Measurements from ENCODE around the gene CCDC188.

- no peak for TF ChIP-seq ATF1 (CRISPR knock-in tag; IDR thresholded peaks at IDR 0.05)
- no peak for TF ChIP-seq CTCF (IDR thresholded peaks at IDR 0.05)
- no peak for TF ChIP-seq NFE2L1 (CRISPR knock-in tag; IDR thresholded peaks at IDR 0.05)
- no peak for TF ChIP-seq IRF1 (CRISPR knock-in tag; IDR thresholded peaks at IDR 0.05)
- no peak for TF ChIP-seq TEAD1 (CRISPR knock-in tag; IDR thresholded peaks at IDR 0.05)
- TF ChIP-seq ZNF281 (CRISPR knock-in tag; IDR thresholded peaks at IDR 0.05): no peak
- no peak for TF ChIP-seq ZBTB21 (CRISPR knock-in tag; IDR thresholded peaks at IDR 0.05; ENCODE audit: borderline replicate concordance)
- TF ChIP-seq GABPB1 (CRISPR knock-in tag; IDR thresholded peaks at IDR 0.05): no peak
- TF ChIP-seq PRDM15 (CRISPR knock-in tag; IDR thresholded peaks at IDR 0.05): no peak
- TF ChIP-seq ZNF423 (CRISPR knock-in tag; IDR thresholded peaks at IDR 0.05): no peak
- no peak for TF ChIP-seq ERG (CRISPR knock-in tag; IDR thresholded peaks at IDR 0.05)
- TF ChIP-seq SP1 (CRISPR knock-in tag; conservative IDR thresholded peaks at IDR 0.05): no peak
Observed at GRCh38 chr22:20160041-20160440, 9.2 kb upstream of the CCDC188 start.

Data from WTC11 (cell line).